Measurements from ENCODE around the gene SORCS1.

SORCS1 gene

DNA sequence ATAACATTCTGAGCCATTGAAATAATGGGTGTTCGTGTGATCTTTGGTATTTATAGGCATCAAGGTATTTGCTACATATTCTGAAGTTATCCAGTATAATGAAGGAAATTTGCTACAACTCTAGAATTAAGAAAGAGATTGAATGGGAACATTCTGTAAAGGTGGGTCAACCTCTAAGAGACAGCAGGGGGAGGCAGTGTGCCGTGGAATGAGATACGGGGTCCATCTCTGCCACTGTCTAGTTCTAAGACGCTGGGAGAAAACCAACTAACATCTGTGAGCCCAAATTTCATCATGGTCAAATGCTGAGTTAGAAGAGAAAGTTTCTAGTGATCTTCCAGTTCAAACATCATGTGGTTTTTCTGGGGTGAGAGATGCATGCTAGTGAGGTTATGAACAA, 368.9 kb downstream of the SORCS1 start:
- no peak for DNase-seq

- no peak for DNase-seq
Observed at GRCh38 chr10:106793617-106794016, 370.9 kb downstream of the SORCS1 start.

DNA sequence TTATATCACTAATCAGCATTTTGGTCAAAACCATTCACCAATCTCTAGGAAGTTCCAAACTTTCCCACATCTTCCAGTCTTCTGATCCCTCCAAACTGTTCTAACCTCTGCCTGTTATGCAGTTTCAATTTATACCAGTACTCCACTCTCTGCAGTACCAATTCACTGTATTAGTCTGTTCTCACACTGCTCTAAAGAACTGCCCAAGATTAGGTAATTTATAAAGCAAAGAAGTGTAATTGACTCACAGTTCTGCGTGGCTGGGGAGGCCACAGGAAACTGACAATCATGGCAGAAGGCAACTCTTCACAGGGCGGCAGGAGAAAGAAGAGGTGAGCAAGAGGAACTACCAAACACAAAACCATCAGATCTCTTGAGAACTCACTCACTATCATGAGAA, 374.9 kb downstream of the SORCS1 start:
- DNase-seq, result no peak

- DNase-seq, result no peak
Observed at GRCh38 chr10:106788982-106789381, 375.5 kb downstream of the SORCS1 start.

- no peak for DNase-seq
Observed at GRCh38 chr10:106785528-106785927, 379.0 kb downstream of the SORCS1 start.

DNA sequence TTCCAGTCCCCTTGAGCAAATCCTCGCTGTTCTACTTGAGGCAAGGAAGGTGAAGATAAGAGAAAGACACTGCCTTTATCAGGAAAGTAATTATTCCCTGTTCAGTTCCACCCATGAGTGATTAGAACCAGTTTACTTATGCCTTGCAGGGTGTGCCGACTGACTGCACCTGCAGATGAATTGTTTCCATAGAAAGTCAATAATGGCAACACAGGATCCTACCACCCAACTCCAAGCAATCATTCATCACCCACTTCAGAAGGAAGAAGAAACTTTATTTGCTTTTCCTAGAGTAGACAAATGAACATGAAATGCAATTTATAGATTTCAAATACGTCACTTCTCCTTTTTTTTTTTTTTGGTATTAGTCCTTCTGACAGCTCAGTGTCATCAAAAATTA, 383.9 kb downstream of the SORCS1 start:
- no peak for DNase-seq

DNA sequence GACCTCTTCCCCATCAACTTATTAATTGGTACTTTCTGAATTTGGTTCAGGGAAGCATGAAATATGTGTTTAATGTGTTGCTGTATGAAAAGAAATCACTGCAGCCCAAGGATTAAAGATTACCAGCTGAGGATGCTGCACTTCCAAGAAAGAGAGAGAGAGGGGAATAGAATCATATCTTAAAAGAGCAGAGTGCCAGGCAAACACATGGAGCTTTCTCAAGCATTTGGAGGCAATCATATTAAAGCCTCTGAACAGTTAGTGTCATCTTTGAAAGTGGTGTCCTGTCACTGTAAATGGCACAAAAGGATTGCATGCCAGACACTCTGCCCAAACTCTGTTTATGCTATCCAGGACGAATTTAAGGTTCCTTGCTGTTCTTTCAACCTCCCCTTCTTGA, 386.7 kb downstream of the SORCS1 start:
- no peak for DNase-seq

GRCh38 chr10:106775127-106775526, 389.4 kb downstream of the SORCS1 start:
- DNase-seq, result no peak

- DNase-seq, result no peak
Observed at GRCh38 chr10:106772957-106773356, 391.5 kb downstream of the SORCS1 start.

DNA sequence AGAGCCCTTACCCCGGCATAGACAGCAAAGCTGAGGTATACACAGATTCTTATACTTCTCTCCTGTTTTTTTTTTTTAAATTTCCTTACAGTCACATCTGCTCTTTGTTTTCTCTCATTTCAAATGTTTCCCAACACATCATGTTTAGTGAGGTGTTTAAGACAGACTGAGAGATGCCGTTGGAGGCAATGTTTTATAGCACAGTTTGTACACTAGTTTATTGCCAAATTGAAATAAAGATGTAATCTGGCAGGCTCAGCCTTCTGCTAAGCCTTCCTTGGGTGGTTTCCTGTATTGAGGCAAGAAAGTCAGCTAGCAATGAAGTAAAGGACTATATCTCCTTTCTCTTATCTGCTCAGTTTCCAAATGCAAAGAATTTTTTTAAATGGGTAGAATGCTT, 393.4 kb downstream of the SORCS1 start:
- DNase-seq, result no peak

GRCh38 chr10:106768204-106768603, 396.3 kb downstream of the SORCS1 start:
- DNase-seq, result no peak

DNA sequence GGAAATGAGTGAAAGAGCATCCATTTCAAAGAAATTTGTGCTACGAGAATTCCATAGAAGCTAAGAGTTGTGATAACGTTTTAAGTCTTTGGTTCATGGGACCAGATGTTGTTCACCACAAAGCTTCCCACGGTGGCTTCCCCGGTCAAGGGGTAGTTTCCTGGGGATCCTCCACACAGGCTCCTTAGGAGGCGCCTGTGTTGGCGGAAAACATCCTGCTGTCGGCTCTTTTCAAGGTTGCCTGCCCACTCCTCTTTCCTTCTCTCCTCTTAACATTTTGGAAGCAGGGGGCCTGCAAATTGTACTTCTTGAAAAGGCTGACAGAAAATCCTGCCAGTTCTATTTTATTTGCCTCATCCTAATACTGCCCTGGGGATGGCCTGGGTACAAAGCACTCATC, 398.6 kb downstream of the SORCS1 start:
- no peak for DNase-seq

- DNase-seq, result no peak
Observed at GRCh38 chr10:106765241-106765754, 399.2 kb downstream of the SORCS1 start.

- no peak for DNase-seq
Observed at GRCh38 chr10:106764360-106764759, 400.1 kb downstream of the SORCS1 start.

- DNase-seq, result no peak
Observed at GRCh38 chr10:106761906-106762305, 402.6 kb downstream of the SORCS1 start.

DNA sequence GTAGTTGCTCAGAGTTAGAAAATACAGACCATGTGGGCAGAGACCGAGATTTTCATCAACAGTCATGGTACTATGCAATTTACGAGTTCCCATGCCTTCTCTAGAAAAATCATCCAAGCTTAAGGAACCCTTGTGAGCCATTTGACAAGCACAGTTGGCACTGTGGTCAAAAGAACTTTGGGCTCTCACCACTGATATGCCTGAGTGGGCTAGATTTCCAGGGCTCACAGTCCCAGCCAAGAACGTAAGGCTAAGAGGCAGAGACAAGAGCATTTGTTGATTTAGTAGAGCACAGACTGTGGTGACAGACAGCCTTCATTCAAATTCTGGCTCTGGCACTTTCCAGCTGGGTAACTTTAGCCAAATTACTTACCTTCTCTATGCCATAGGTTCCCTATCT, 407.0 kb downstream of the SORCS1 start:
- DNase-seq, result no peak

DNA sequence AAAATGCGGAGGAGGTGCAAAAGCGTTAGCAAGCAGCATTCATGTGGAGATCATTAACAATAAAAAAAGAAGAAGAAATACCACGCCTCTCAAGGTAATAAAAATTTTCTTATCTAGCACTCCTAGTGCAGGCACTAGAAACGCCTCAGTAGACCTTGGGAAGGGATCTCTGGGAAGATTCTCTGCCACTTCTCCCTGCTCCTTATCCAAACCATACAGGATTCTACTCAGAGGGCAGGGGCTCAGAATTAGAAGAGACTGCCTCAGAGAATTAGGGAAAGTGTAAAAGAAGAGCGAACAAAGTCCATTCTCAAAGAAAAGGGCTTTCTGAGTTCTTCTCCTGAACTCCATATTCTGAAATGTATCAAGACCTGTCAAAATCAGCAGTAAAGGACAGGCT, 413.4 kb downstream of the SORCS1 start:
- no peak for DNase-seq

- no peak for DNase-seq
Observed at GRCh38 chr10:106746868-106747267, 417.6 kb downstream of the SORCS1 start.

DNA sequence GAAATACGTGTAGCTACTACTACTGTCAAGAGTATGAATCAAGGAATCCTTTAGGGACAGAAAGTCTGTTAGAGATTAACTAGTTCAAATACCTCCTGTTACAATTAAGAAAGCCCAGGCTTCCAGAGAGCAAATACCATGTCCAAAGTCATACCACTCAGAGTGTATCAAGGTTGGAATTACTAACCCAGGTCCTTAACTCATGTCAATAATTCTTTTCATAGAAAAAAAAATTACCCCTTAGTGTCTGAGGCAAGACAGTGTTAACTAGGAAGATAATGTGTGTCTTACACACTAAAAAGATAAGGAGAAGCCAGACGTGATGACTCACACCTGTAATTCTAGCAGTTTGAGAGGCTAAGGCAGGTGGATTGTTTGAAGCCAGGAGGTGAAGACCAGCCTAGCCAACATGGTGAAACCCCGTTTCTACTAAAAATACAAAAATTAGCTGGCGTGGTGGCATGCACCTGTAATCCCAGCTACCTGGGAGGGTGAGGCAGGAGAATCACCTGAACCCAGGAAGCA, 423.4 kb downstream of the SORCS1 start:
- no peak for DNase-seq

DNA sequence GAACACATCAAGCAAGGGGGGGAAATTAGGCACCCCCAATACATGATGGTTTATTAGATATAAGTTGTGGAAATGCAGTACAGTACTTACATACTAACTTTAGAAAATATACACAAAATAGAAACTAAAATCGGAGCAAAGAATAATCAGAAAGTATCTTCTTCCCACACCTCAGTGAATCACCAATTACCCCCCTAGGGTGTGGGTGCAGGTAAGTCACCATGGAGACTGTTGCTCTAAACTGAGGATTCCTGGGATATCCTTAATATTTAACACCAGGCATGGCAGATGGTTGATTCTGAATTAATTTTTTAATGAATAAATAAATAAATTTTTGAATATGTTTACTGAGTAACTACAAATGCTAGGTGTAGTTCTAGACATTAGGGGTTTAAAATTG, 424.4 kb downstream of the SORCS1 start:
- no peak for DNase-seq

DNA sequence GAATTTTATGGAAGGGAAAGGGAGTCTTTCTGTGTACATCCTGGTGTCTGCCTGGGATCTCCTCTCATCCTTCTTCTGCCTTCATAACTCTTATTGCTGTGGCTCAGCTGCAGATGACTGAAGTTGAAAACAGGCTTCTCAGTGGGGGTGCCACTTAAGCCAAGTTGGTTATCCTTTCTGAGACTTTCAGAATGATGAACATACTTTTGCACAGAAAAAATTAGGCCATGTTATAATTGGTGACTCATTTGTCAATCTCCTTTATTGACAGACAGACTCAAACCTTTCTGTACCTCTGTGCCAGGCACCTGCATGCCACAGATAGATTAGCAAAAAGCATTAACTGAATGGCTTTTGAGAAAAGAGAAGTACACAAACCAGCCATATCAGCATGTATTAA, 430.3 kb downstream of the SORCS1 start:
- no peak for DNase-seq

DNA sequence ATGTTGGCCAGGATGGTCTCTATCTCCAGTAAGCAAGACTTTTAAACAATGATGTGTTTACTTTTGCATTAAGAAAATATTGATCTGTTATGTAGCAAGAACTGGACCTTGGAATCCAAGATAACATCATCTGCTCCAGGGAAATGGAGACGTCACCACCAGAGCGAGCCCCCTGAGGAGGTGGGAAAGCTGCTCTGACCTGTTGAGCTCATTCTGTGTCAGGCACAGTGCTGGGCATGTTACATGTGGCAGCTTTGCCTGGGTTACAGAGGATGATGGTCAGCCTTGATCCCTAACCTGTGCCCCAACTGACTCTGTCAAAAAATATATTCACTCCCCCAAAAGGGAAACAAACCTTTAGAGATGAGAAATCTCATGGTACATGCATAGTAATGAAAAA, 436.3 kb downstream of the SORCS1 start:
- no peak for DNase-seq

DNA sequence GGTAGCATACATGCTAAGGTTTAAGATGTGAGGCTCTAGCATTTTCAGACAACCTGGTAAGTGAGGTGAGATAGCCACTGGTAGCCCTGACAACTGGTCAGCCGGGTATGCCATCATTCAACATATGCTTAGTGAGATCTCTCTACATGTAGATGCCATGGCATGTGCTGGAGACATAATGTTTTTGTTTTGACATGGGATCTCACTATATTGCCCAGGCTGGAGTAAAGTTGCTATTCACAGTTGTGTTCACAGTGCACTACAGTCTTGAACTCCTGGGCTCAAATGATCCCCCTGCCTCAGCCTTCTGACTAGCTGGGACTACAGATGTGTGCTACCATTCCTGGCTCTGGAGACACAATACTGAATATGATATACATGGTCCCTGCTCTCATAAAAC, 437.3 kb downstream of the SORCS1 start:
- DNase-seq, result no peak

DNA sequence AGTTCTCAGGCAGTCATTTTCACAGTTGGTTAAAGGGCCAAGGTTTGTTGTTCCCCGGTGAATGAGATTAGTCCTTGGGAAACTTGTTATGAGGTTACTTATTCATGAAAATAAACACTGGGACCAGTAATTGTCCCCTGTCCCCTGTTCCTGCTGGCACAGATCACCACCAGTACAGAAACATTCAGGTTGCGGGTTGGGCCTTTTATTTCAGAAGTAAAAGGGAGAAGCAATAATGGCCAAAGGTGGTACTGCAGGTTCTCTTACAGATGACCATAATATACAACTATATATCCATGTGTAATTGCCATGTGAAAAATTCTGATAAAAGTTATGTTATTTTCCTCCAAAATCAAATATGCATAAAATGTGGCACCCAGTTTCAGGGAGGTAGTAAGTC, 442.0 kb downstream of the SORCS1 start:
- no peak for DNase-seq

- no peak for DNase-seq
Observed at GRCh38 chr10:106720683-106721082, 443.8 kb downstream of the SORCS1 start.

DNA sequence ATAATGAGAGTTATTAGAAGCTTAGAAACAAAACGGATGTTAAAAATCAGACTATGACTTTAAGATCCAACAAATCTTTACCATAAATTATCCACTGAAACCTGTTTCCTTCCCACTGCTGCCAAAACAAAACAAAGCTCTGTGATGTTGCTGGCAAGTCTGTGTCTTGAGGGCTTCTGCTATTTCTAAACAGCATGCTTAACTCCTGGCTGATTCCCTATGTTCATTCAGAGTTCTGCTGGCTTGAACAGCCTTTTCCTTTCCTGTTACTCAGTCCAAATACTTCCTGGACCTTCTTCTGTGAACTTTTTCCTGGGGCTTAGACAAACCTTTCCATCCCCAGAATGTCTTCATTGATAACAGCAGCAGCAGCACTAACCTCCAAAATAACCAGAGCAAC, 448.1 kb downstream of the SORCS1 start:
- DNase-seq, result no peak

Measured in NCI-H510A treated with DMSO at 0.1 percent for 48 hours (cell line).